ENCODE measurements around the gene MAB21L4. TPM values are rescaled to one million over a fixed set of nuclear protein-coding genes. Genes with fewer than 3 reads are reported as not detected.

MAB21L4 gene
- total and polyA plus RNA-seq, 2 of the 8 experiments (the other 6 are each of a cell fraction or from before 2014, with no cell fraction given): 0.11 TPM; not detected in 1

DNA sequence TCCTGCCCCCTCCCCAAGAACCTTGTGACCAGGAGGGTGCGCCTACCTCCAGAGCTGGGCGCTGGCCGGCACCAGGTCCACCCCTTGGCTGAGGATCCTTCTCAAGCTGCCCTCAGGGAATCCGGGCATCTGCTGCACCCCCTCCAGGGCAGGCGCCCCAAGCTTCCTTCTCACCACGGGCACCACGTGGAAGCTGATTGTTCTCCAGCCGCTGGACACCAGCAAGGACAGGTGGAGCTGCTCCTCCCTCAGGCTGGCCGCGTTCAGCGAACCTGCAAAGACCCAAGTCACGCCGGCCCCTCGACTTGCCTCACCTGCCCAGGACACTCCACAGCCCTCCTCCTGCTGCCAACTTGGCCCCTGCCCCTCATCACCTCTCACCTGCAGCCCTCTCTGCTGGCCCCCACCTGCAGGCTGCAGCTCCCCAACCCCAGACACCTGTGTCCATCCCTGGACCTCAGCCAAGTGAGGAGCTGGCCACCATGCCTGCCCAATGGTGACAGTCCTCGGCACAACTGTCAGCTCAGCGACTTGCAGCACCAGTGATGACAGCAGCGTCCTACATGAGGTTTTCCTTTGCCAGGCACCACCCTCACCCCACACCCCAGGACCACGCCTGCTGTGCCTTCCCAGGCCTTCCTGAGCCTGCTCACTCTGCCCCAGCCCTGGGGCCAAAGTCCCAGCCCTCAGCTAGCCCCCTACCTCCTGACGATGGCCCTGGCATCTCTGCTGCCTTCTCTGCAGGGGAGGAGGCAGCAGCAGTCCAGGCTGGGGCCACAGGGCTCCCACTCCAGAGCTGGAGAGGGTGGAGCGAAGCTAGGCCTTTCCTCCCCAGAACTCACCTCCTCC lies 4.2 kb downstream of the MAB21L4 start (continued):
- TF ChIP-seq USF2 (IDR thresholded peaks at IDR 0.05; ENCODE audit: low read length) (no peak), POLR2A (IDR thresholded peaks at IDR 0.05; ENCODE audit: control extremely low read depth in 1 of 2, low read depth in 2 of 2, low read length in 2 of 2) (no peak), BCL11A (IDR thresholded peaks at IDR 0.05; ENCODE audit: low read depth in 2 of 2, low read length in 2 of 2) (no peak), HDAC6 (IDR thresholded peaks at IDR 0.05; ENCODE audit: low read depth, low read length) (no peak)

Measured in H1 (cell line).